MCF 10A (cell line): ENCODE data around the gene ZMYND12. TPM values are rescaled to one million over a fixed set of nuclear protein-coding genes. Genes with fewer than 3 reads are reported as not detected.
"Not testable (repeated sequence)": the region's sequence is repeated elsewhere in the genome, so short reads cannot be mapped to it uniquely, and the experiment has no call there.

ENCODE experiments used
- BruUV-seq: library from RNA; stranded (reverse); fragments of 400-500 nt; replicated peaks from 2 replicates; lab custom pipeline; 2021; lab: Mats Ljungman, UMichigan
- CTCF ChIA-PET: fragments of 300-600 bp; sonication (Branson Sonifier 250); formaldehyde crosslinking; extraction: SDS; loops from one replicate; lab custom pipeline; 2021; ENCODE audit warnings: antibody characterized with exemption, inconsistent platforms; lab: Yijun Ruan, JAX
- POLR2A ChIA-PET: fragments of 300-600, 350-650 bp; sonication (Branson Sonifier 250); formaldehyde crosslinking; extraction: SDS; loops from one replicate; lab custom pipeline; 2020; ENCODE audit warnings: antibody characterized with exemption, inconsistent platforms; lab: Yijun Ruan, JAX
- DNase-seq: peaks from one replicate; pipeline ENCODE4 v3.0.0-alpha.2; 2018; ENCODE audit not compliant: unreplicated experiment
- H3K27ac Mint-ChIP-seq: one replicate; pipeline ENCODE4 v1.8.0; 2022; ENCODE audit warnings: mild to moderate bottlenecking, low read depth, mixed read lengths; ENCODE audit not compliant: unreplicated experiment
- H3K27me3 Mint-ChIP-seq: one replicate; pipeline ENCODE4 v1.8.0; 2022; ENCODE audit warnings: mixed read lengths; ENCODE audit not compliant: insufficient read depth, unreplicated experiment
- H3K36me3 Mint-ChIP-seq: one replicate; pipeline ENCODE4 v1.8.0; 2022; ENCODE audit warnings: mild to moderate bottlenecking, moderate library complexity, mixed read lengths; ENCODE audit not compliant: insufficient read depth, unreplicated experiment
- H3K4me1 Mint-ChIP-seq: one replicate; pipeline ENCODE4 v1.8.0; 2022; ENCODE audit warnings: mixed read lengths; ENCODE audit not compliant: insufficient read depth, unreplicated experiment
- H3K4me3 Mint-ChIP-seq: one replicate; pipeline ENCODE4 v1.8.0; 2022; ENCODE audit warnings: mild to moderate bottlenecking, moderate library complexity, mixed read lengths; ENCODE audit not compliant: unreplicated experiment
- H3K9me3 Mint-ChIP-seq: one replicate; pipeline ENCODE4 v1.8.0; 2022; ENCODE audit warnings: mixed read lengths; ENCODE audit not compliant: unreplicated experiment
- intact Hi-C: fragments of 100-400 bp; cut with micrococcal nuclease; formaldehyde crosslinking; loops from 2 replicates; pipeline ENCODE4 v1.14.1; 2022
- total RNA-seq: library from RNA; stranded (reverse); gene quantifications from 2 replicates; pipeline ENCODE4 v1.2.3, GENCODE V29; 2022
- TF ChIP-seq, protein P1 (sequence below): fragments of 200-600 bp; IDR thresholded peaks from one replicate; pipeline ENCODE4 v1.8.0; 2022; ENCODE audit warnings: antibody characterized with exemption, mild to moderate bottlenecking; ENCODE audit not compliant: unreplicated experiment

The ZMYND12 gene
- total RNA-seq, 1 experiment from 2014 or later = 0.21 TPM

DNA sequence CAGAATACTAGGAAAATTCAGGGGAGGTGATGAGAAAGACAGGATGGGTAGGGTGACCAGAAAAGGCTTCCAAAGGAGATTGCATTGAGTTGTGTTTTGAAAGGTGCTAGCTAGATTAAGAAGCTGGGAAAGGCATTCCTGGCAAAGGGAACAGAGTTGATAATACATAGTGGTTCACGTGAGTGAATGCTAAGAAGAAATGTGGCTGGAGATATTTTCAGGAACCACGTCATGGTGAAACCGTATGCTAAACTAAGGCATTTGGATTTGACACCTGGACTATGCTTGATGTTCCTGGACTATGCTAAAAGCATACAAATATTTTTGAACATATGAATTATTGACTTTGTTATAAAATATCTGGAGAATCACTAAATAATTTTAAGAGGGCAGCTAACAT is 22.0 kb upstream of the ZMYND12 start:
- no TSS peak for BruUV-seq
- H3K27me3 Mint-ChIP-seq = no peaks in the 10 kb centered on the region
- intact Hi-C loops = no loop called here
- ChIA-PET CTCF (no interaction called here), POLR2A (no interaction called here)
- H3K27ac Mint-ChIP-seq = no peak overlapping the region
- H3K4me3 Mint-ChIP-seq = no peak overlapping the region
- H3K36me3 Mint-ChIP-seq = no peaks in the 10 kb centered on the region
- DNase-seq = no peak
- no peaks in the 10 kb centered on the region for H3K9me3 Mint-ChIP-seq
- TF ChIP-seq, protein P1, sequence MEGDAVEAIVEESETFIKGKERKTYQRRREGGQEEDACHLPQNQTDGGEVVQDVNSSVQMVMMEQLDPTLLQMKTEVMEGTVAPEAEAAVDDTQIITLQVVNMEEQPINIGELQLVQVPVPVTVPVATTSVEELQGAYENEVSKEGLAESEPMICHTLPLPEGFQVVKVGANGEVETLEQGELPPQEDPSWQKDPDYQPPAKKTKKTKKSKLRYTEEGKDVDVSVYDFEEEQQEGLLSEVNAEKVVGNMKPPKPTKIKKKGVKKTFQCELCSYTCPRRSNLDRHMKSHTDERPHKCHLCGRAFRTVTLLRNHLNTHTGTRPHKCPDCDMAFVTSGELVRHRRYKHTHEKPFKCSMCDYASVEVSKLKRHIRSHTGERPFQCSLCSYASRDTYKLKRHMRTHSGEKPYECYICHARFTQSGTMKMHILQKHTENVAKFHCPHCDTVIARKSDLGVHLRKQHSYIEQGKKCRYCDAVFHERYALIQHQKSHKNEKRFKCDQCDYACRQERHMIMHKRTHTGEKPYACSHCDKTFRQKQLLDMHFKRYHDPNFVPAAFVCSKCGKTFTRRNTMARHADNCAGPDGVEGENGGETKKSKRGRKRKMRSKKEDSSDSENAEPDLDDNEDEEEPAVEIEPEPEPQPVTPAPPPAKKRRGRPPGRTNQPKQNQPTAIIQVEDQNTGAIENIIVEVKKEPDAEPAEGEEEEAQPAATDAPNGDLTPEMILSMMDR = no peak
- H3K4me1 Mint-ChIP-seq = no peaks in the 10 kb centered on the region

DNA sequence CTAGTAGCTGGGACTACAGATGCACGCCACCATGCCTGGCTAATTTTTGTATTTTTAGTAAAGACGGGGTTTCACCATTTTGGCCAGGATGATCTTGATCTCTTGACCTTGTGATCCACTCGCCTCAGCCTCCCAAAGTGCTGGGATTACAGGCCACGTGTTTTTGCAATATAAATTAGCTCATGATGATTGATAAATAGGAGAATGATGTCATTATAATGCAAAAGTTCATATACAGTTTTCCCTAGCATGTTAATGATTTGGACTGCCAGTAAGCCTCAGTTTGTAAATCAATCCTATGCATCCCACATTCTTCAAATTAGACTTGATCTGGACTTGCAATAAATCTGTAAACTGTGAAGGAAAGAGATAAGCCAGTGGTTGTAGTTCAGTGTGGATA is 21.5 kb upstream of the ZMYND12 start:
- H3K36me3 Mint-ChIP-seq, H3K4me1 Mint-ChIP-seq, H3K27me3 Mint-ChIP-seq, BruUV-seq, H3K4me3 Mint-ChIP-seq, intact Hi-C loops, POLR2A ChIA-PET, H3K27ac Mint-ChIP-seq, DNase-seq, H3K9me3 Mint-ChIP-seq: not testable (repeated sequence)
- CTCF ChIA-PET = interaction anchor here (1.1 kb wide), 1 partner anchor 302 kb away, joined by 3 read pairs; no protein-coding TSS in a partner anchor

DNA sequence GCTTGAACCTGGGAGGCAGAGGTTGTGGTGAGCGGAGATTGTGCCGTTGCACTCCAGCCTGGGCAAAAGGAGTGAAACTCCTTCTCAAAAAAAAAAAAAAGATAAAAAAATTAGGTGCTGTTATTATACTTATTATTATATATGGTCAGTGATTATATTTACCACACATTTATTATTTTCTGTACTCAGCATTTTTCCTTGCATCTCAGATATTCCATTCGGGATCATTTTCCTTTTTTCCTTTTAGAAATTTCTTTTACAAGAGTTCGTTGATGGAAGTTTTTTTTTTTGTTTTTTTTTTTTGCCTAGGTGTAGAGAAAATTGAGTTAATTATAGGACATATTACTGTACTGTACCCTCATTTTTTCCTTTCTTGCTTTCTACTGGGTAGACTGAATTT is 20.8 kb upstream of the ZMYND12 start:
- intact Hi-C loops = no loop called here
- H3K27ac Mint-ChIP-seq = no peak overlapping the region
- ChIA-PET POLR2A (interaction anchor here (0.6 kb wide), 1 partner anchor 591 kb away, joined by 4 read pairs; no protein-coding TSS in a partner anchor), CTCF (interaction anchor here (1.1 kb wide), 1 partner anchor 301 kb away, joined by 3 read pairs; no protein-coding TSS in a partner anchor)
- TF ChIP-seq, protein P1 = no peak
- H3K4me3 Mint-ChIP-seq = no peak overlapping the region
- DNase-seq = no peak
- no peaks in the 10 kb centered on the region for H3K36me3 Mint-ChIP-seq
- H3K9me3 Mint-ChIP-seq = no peaks in the 10 kb centered on the region
- H3K4me1 Mint-ChIP-seq = no peaks in the 10 kb centered on the region
- no peaks in the 10 kb centered on the region for H3K27me3 Mint-ChIP-seq
- BruUV-seq = no TSS peak

DNA sequence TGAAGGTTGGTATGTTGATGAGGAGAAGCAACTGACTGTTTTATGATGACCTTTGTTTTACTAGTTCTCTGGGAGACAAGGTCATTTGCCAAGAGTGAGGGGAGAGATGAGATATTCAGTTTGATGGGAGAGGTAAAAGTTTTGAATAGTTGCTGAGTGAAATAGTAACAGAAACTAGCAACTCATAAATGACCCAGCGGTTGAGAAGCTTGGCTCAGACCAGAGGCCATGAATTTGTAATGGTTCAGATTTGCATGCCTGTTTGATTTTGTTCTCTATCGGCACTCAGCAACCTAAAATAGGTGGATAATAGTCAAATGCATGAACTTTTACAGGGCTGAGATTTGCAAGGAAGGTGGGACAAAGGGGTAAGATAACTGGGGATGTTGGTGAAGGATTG is 13.9 kb upstream of the ZMYND12 start:
- no peaks in the 10 kb centered on the region for H3K9me3 Mint-ChIP-seq
- peaks cover 6% of the 10 kb centered on the region for H3K36me3 Mint-ChIP-seq
- H3K4me1 Mint-ChIP-seq = no peaks in the 10 kb centered on the region

More for the DNA sequence above, 13.9 kb upstream of the ZMYND12 start:
- intact Hi-C loops = no loop called here
- H3K4me3 Mint-ChIP-seq = no peak overlapping the region
- POLR2A ChIA-PET = interaction anchor here (0.6 kb wide), 1 partner anchor 614 kb away, joined by 3 read pairs; no protein-coding TSS in a partner anchor
- H3K27me3 Mint-ChIP-seq = peaks cover 11% of the 10 kb centered on the region
- CTCF ChIA-PET = no interaction called here
- BruUV-seq = no TSS peak
- TF ChIP-seq, protein P1 = no peak
- H3K27ac Mint-ChIP-seq = no peak overlapping the region
- DNase-seq = no peak
